IPS-18c (cell line): Measurements from ENCODE around the gene ETHE1.
A peak's percentile ranks its signal among the peaks of the same experiment; 100 is the strongest.

Experiments used
- H3K4me3 ChIP-seq: 2 replicates; pipeline ENCODE4 v1.7.0; 2013; ENCODE audit warnings: low read depth, mild to moderate bottlenecking, low read length, moderate library complexity; ENCODE audit not compliant: insufficient read depth
- H3K9me3 ChIP-seq: one replicate; pipeline ENCODE4 v1.6.1; 2013; ENCODE audit warnings: mild to moderate bottlenecking, low read length, moderate library complexity; ENCODE audit not compliant: control insufficient read depth, insufficient read depth

ETHE1 gene

GRCh38 chr19:43526884-43527859 is at the start of gene ETHE1:
TSS of gene ETHE1 (minus strand) at chr19:43527201. CDS start at chr19:43527177, 24 bp downstream.
- Histone ChIP-seq H3K9me3 (no peaks in the 10 kb centered on the region), H3K4me3 (peak within 1 kb of the TSS; percentile 72)

DNA sequence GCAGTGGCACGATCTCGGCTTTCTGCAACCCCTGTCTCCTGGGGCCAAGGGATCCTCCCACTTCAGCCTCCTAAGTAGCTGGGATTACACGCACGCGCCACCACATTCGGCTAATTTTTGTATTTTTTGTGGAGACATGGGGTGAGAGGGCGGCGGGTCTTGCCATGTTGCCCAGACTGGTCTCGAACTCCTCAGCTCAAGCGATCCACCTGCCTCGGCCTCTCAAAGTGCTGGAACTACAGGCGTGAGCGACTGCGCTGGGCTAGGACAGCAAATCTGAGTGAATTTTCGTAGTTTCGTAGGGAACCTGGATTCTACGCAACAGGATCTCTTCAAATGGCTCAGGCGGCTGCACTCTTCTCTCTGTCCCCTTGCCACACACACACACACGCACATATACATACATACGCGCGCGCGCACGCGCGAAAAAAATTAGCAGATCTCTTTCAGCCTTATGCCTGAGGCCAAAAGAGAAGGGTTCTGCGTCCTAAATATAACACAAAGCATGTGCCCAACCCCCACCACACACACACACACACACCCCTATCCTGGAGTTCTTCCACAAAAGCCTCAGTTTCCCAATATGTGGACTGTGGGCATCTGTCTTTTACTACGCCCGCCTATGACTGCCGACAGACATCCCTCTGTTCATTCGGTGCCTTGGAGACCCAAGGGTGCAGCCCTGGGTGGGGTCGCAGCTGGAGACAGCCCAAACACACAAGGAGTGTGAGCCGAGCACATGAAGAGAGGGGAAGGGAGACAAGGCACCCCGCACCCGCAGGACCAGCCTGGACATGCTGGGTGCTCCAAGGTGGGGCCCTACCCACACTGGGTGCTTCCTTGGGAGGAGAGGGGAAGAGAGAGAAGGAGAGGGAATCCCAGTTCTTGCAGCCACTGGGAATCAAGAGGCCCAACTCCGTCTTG is 49.2 kb upstream of the ETHE1 start:
- H3K9me3 ChIP-seq, result no peaks in the 10 kb centered on the region
- peak overlapping the region; percentile 21; the same call in 1 of the 2 replicates for H3K4me3 ChIP-seq

GRCh38 chr19:43575156-43575950 is 48.4 kb upstream of the ETHE1 start, which contains the start of the genes PINLYP and XRCC1:
TSS of gene PINLYP (plus strand) at chr19:43575801. CDS start at chr19:43577192, 1,391 bp downstream.
TSS of gene XRCC1 (minus strand) at chr19:43575527. CDS start at chr19:43575458, 69 bp downstream.
- Histone ChIP-seq H3K4me3 (peak within 1 kb of the TSS; percentile 78), H3K9me3 (no peaks in the 10 kb centered on the region)

DNA sequence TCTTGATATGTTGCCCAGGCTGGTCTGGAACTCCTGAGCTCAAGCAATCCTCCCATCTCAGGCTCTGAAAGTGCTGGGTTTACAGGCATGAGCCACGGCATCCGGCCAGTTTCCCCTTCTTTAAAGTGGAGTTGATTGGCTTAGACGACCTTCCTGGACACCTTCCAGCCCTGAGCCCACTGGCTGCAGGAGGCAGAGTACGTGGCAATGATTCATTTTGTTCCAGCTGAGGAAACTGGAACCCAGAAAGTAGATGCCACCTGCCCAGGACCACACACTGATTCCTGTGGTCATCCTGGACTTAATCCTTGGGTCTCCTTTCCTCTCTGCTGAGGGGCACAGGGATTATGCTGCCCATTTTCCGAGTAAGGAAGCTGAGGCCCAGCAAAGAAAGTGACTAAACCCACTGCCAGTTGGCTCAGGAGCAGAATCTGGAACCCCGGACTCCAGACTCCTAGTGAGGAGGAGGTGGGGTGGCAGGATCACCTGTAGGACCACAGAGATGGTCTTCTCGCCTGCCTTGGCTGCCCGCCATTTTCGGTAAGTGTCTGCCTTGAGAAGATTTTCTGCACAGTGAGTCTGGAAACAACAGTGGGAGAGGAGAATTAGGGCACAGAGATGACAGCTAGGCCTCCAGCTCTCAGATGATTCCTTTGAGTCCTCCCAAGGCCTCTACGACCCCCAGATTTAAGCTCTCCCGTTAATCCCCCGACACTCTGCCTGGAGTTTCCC is 47.6 kb upstream of the ETHE1 start:
- Histone ChIP-seq H3K9me3 (no peaks in the 10 kb centered on the region), H3K4me3 (peak overlapping the region; percentile 78)

GRCh38 chr19:43572171-43572588 is 45.2 kb upstream of the ETHE1 start:
- Histone ChIP-seq H3K4me3 (no peak overlapping the region), H3K9me3 (no peaks in the 10 kb centered on the region)

GRCh38 chr19:43570174-43570791 is 43.3 kb upstream of the ETHE1 start:
- no peaks in the 10 kb centered on the region for H3K9me3 ChIP-seq
- no peak overlapping the region for H3K4me3 ChIP-seq

GRCh38 chr19:43569657-43570056 is 42.7 kb upstream of the ETHE1 start:
- Histone ChIP-seq H3K9me3 (no peaks in the 10 kb centered on the region), H3K4me3 (no peak overlapping the region)

GRCh38 chr19:43564800-43565199 is 37.8 kb upstream of the ETHE1 start:
- no peak overlapping the region for H3K4me3 ChIP-seq
- H3K9me3 ChIP-seq, result peaks cover 2% of the 10 kb centered on the region

GRCh38 chr19:43563816-43564457 is 36.9 kb upstream of the ETHE1 start:
- Histone ChIP-seq H3K4me3 (no peak overlapping the region), H3K9me3 (peaks cover 2% of the 10 kb centered on the region)

DNA sequence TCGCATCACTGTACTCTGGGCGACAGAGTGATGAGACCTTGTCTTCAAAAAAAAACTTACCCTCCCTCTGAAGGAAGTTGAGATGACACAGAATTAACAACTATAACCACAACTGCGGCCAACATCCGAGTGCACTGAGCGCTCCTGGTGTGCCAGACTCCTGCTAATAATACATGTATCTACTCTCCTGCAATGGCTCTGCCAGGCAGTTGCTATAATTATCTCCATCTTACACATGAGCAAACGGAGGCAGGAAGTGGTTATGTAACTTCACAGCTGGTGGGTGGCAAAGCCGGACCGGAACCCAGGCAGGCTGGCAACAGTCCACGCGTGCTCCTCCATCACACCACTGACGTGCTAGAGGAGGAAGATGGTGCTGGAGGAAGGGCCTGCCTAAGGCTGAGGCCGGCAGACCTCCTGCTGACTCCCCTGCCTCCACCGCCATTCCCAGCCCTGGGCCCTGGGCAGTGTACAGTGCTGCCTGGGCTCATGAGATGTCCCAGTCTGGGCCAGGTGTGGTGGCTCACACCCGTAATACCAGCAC is 35.8 kb upstream of the ETHE1 start:
- peaks cover 2% of the 10 kb centered on the region for H3K9me3 ChIP-seq
- H3K4me3 ChIP-seq, result no peak overlapping the region

- Histone ChIP-seq H3K4me3 (no peak overlapping the region), H3K9me3 (peaks cover 2% of the 10 kb centered on the region)
Measured at GRCh38 chr19:43562226-43562697, 35.3 kb upstream of the ETHE1 start.

GRCh38 chr19:43561139-43561970 is 34.4 kb upstream of the ETHE1 start:
- Histone ChIP-seq H3K9me3 (peaks cover 2% of the 10 kb centered on the region), H3K4me3 (no peak overlapping the region)

DNA sequence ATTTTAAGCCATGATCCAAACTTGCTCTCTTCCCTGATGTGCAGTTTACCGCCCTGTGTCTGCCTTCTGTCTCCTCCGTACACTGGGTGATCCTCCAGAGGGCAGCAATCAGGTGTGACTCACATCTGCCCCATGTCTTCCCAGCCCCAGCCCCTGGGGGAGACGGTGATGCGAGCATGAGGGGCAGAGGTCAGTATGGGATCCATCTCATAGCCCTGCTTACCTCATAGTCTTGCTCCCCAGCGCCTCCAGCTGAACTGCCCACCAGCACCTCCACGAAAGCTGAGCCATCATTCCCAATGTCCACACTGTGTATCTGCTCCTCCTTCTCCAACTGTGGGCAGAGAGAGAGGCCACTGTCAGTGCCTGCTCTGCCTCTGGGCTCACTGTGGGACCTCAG is 33.7 kb upstream of the ETHE1 start:
- Histone ChIP-seq H3K9me3 (peaks cover 2% of the 10 kb centered on the region), H3K4me3 (no peak overlapping the region)

DNA sequence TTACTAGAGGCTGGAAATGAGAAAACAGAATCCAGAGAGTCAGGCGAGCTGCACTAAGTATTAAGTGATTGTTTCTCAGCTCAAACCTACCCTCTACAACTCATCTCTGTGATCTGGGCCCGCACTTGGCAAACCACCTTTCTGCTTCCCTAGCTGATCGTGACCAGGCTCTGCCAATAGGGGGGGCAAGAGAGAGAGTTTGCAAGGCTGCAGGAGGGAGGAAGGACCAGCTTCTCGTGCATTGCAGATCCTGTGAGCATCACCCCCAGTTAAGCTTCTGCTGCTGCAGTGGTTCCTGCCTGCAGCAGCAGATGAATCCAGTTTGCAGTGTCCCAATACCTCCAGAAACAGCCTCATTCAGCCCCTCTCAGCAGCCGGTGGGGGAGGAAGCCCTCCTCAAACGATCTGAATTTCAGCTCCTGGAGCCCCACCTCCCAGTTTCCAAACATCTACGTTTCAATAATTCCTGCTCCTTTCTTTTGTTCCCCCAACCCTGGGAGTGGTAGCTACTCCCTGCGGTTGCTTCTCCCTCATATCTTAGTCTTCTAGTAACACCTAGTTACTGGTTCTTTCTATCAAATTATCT is 28.3 kb upstream of the ETHE1 start:
- H3K4me3 ChIP-seq, result no peak overlapping the region
- H3K9me3 ChIP-seq, result no peaks in the 10 kb centered on the region
